Endothelial cell (in vitro differentiated cells): Measurements from ENCODE around the gene LAG3. TPM values are rescaled to one million over a fixed set of nuclear protein-coding genes. Genes with fewer than 3 reads are reported as not detected.

Experiments
- DNase-seq: peaks from one replicate; pipeline ENCODE4 v3.0.0; 2021; ENCODE audit warnings: low spot score
- H3K27ac Mint-ChIP-seq: one replicate; pipeline ENCODE4 v1.8.0; 2021; ENCODE audit warnings: mixed read lengths, inconsistent platforms; ENCODE audit not compliant: unreplicated experiment
- H3K27me3 Mint-ChIP-seq: one replicate; pipeline ENCODE4 v1.8.0; 2021; ENCODE audit warnings: mild to moderate bottlenecking, moderate library complexity, mixed read lengths, inconsistent platforms; ENCODE audit not compliant: unreplicated experiment
- H3K36me3 Mint-ChIP-seq: one replicate; pipeline ENCODE4 v1.8.0; 2021; ENCODE audit warnings: mild to moderate bottlenecking, low read depth, mixed read lengths, inconsistent platforms; ENCODE audit not compliant: unreplicated experiment
- H3K4me1 Mint-ChIP-seq: one replicate; pipeline ENCODE4 v1.8.0; 2021; ENCODE audit warnings: mild to moderate bottlenecking, mixed read lengths, inconsistent platforms; ENCODE audit not compliant: unreplicated experiment
- H3K4me3 Mint-ChIP-seq: one replicate; pipeline ENCODE4 v1.8.0; 2021; ENCODE audit warnings: mild to moderate bottlenecking, mixed read lengths, inconsistent platforms; ENCODE audit not compliant: unreplicated experiment
- H3K9me3 Mint-ChIP-seq: one replicate; pipeline ENCODE4 v1.8.0; 2021; ENCODE audit warnings: mixed read lengths, inconsistent platforms; ENCODE audit not compliant: unreplicated experiment
- total RNA-seq: library from RNA; stranded (reverse); fragmentation: NEBNext Ultra II Directional; extraction: Animal tissue kit (Norgen Biotek cat#: 25700); gene quantifications from one replicate; pipeline ENCODE4 v1.2.1, GENCODE V29; 2021; ENCODE audit not compliant: unreplicated experiment
- TF ChIP-seq, protein P1 (sequence below): fragments of 200-600 bp; sonication (generic); IDR thresholded peaks from one replicate; pipeline ENCODE4 v1.5.0; 2021; ENCODE audit warnings: antibody characterized with exemption; ENCODE audit not compliant: unreplicated experiment

LAG3 gene
- total RNA-seq, 1 donor from 2014 or later = 7.6 TPM

- H3K4me3 Mint-ChIP-seq = peak overlapping the region; percentile 98
- DNase-seq = no peak
- TF ChIP-seq, protein P1, sequence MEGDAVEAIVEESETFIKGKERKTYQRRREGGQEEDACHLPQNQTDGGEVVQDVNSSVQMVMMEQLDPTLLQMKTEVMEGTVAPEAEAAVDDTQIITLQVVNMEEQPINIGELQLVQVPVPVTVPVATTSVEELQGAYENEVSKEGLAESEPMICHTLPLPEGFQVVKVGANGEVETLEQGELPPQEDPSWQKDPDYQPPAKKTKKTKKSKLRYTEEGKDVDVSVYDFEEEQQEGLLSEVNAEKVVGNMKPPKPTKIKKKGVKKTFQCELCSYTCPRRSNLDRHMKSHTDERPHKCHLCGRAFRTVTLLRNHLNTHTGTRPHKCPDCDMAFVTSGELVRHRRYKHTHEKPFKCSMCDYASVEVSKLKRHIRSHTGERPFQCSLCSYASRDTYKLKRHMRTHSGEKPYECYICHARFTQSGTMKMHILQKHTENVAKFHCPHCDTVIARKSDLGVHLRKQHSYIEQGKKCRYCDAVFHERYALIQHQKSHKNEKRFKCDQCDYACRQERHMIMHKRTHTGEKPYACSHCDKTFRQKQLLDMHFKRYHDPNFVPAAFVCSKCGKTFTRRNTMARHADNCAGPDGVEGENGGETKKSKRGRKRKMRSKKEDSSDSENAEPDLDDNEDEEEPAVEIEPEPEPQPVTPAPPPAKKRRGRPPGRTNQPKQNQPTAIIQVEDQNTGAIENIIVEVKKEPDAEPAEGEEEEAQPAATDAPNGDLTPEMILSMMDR = no peak
- H3K36me3 Mint-ChIP-seq = peaks cover 18% of the 10 kb centered on the region
- H3K9me3 Mint-ChIP-seq = no peaks in the 10 kb centered on the region
- peak overlapping the region; percentile 96 for H3K27ac Mint-ChIP-seq
- peaks cover 10% of the 10 kb centered on the region for H3K27me3 Mint-ChIP-seq
- peaks cover 27% of the 10 kb centered on the region for H3K4me1 Mint-ChIP-seq
Observed at GRCh38 chr12:6753772-6754356, 18.5 kb upstream of the LAG3 start.

DNA sequence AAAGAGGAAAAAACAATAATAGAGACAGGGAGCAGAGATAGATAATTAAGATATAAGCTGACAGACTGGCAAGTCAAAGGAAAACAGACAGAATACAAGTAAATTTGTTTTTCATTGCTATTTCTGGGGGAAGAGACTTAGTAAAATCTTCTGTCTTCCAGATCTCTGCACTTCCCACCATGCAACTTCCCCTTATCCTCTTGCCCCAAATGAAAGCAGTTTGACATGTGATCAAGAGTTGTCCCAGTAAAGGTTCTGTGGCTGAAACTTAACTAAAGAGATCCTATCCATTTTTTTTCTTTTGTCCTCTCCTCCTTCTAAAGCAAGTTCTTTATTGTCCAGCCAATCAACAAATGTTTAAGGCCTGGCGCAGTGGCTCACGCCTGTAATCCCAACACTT, 17.9 kb upstream of the LAG3 start:
- no peaks in the 10 kb centered on the region for H3K9me3 Mint-ChIP-seq
- H3K4me3 Mint-ChIP-seq = peak overlapping the region; percentile 13
- TF ChIP-seq, protein P1 = no peak
- H3K36me3 Mint-ChIP-seq = peaks cover 13% of the 10 kb centered on the region
- H3K27ac Mint-ChIP-seq = no peak overlapping the region
- peaks cover 10% of the 10 kb centered on the region for H3K27me3 Mint-ChIP-seq
- DNase-seq = no peak
- H3K4me1 Mint-ChIP-seq = peaks cover 28% of the 10 kb centered on the region

DNA sequence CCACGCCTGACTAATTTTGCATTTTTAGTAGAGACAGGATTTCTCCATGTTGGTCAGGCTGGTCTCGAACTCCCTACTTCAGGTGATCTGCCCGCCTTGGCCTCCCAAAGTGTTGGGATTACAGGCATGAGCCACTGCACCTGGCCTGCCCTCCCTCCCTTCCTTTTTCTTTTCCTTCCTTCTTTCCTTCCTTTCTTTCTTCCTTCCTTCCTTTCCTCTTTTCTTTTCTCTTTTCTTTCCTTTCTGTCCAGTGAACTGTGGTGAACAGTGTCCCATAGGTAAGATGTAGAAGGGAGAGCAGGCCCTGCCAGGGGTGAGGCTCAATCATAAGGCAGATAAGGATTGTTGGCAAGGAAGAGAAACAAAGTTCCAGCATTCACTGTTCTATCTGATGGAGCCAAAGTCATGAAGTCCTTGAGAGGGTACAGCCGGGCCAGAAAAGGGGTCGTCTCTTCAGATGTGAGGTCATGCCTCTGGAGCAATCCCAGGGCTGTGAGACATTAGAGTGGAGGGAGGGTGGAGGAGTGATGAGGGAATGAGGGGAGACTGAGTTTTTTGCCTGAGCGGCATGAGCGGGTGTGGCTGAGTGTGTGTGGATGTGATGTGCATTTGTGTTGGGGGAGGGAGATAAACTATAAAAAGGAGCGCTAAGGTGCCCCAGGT, 15.2 kb upstream of the LAG3 start:
- Mint-ChIP-seq H3K4me1 (peaks cover 29% of the 10 kb centered on the region), H3K27ac (peak overlapping the region; percentile 59), H3K4me3 (peak overlapping the region; percentile 39), H3K36me3 (peaks cover 4% of the 10 kb centered on the region), H3K9me3 (no peaks in the 10 kb centered on the region), H3K27me3 (peaks cover 8% of the 10 kb centered on the region)
- TF ChIP-seq, protein P1 = no peak
- DNase-seq = no peak

GRCh38 chr12:6758506-6759095, 13.7 kb upstream of the LAG3 start:
- H3K27me3 Mint-ChIP-seq = peaks cover 5% of the 10 kb centered on the region
- H3K27ac Mint-ChIP-seq = peak overlapping the region; percentile 33

More at GRCh38 chr12:6758506-6759095, 13.7 kb upstream of the LAG3 start:
- DNase-seq = no peak
- Mint-ChIP-seq H3K9me3 (no peaks in the 10 kb centered on the region), H3K36me3 (peaks cover 4% of the 10 kb centered on the region), H3K4me1 (peaks cover 40% of the 10 kb centered on the region), H3K4me3 (no peak overlapping the region)
- TF ChIP-seq, protein P1 = no peak
